H1 (cell line): ENCODE data around the gene ADGRB3. TPM values are rescaled to one million over a fixed set of nuclear protein-coding genes. Genes with fewer than 3 reads are reported as not detected.

ENCODE experiments used
- CTCF ChIA-PET: fragments of 300-600 bp; sonication (Branson Sonifier 250); formaldehyde crosslinking; loops from one replicate; lab custom pipeline; 2021; ENCODE audit not compliant: partially characterized antibody; lab: Charles Lee
- POLR2A ChIA-PET: fragments of 300-600 bp; sonication (Branson Sonifier 250); formaldehyde crosslinking; loops from one replicate; lab custom pipeline; 2021; ENCODE audit warnings: inconsistent platforms; ENCODE audit not compliant: partially characterized antibody; lab: Charles Lee
- DNase-seq, 2 experiments: peaks; one replicate each; pipeline versions ENCODE4 v3.0.0 to v3.0.0-alpha.2; 2010 to 2022; ENCODE audit warnings: low spot score in 2 of 2, low read depth in 1 of 2, mixed read lengths in 1 of 2
- FAIRE-seq: peaks from 2 replicates; lab custom pipeline; 2011; peaks lifted over from hg19 to GRCh38; lab: Jason Lieb, UNC
- H2AFZ ChIP-seq: 2 replicates; pipeline ENCODE4 v1.8.1; 2012; ENCODE audit warnings: low read length, inconsistent platforms
- H2AK5ac ChIP-seq: 2 replicates; pipeline ENCODE4 v1.6.1; 2013; ENCODE audit warnings: low read depth, low read length
- H2BK120ac ChIP-seq: replicated peaks from 2 replicates; pipeline ENCODE3; 2013; ENCODE audit warnings: low read depth, low read length, inconsistent platforms
- H2BK12ac ChIP-seq: 2 replicates; pipeline ENCODE4 v1.6.1; 2013; ENCODE audit warnings: low read depth, low read length
- H2BK15ac ChIP-seq: 2 replicates; pipeline ENCODE4 v1.6.1; 2013; ENCODE audit warnings: low read length
- H2BK20ac ChIP-seq: 2 replicates; pipeline ENCODE4 v1.6.1; 2013; ENCODE audit warnings: low read length
- H2BK5ac ChIP-seq: 2 replicates; pipeline ENCODE4 v1.6.1; 2013; ENCODE audit warnings: low read depth, low read length
- H3K14ac ChIP-seq: 2 replicates; pipeline ENCODE4 v1.6.1; 2013; ENCODE audit warnings: inconsistent platforms; ENCODE audit not compliant: insufficient read length
- H3K18ac ChIP-seq: 2 replicates; pipeline ENCODE4 v1.6.1; 2013; ENCODE audit warnings: low read length; ENCODE audit errors: extremely low read depth
- H3K23ac ChIP-seq: 2 replicates; pipeline ENCODE4 v1.6.1; 2013; ENCODE audit warnings: inconsistent platforms; ENCODE audit not compliant: insufficient read length
- H3K23me2 ChIP-seq: 2 replicates; pipeline ENCODE4 v1.6.1; 2013; ENCODE audit warnings: low read depth, low read length
- H3K27ac ChIP-seq: 2 replicates; pipeline ENCODE4 v1.6.1; 2011; ENCODE audit warnings: low read depth, low read length, inconsistent platforms
- H3K27me3 ChIP-seq, 4 experiments: replicated peaks in 1 of 4; 1 replicate in 1 of 4; 2 replicates in 3 of 4; pipeline versions ENCODE4 v1.6.1 to v1.8.1; 2011 to 2013; ENCODE audit warnings: low read length in 3 of 4, mild to moderate bottlenecking in 3 of 4, inconsistent platforms in 2 of 4, mixed read lengths in 2 of 4, moderate library complexity in 1 of 4; ENCODE audit not compliant: control insufficient read depth in 3 of 4, insufficient read depth in 3 of 4; ENCODE audit errors: extremely low read depth in 1 of 4
- H3K36me3 ChIP-seq, 4 experiments: 2 replicates each; pipeline versions ENCODE4 v1.6.1 to v1.8.1; 2011 to 2013; ENCODE audit warnings: mild to moderate bottlenecking in 4 of 4, low read length in 3 of 4, moderate library complexity in 2 of 4, control low read depth in 1 of 4, inconsistent platforms in 1 of 4; ENCODE audit not compliant: insufficient read depth in 4 of 4, control insufficient read depth in 2 of 4
- H3K4ac ChIP-seq: replicated peaks from 2 replicates; pipeline ENCODE3; 2013; ENCODE audit warnings: low read length, low read depth, mixed read lengths, inconsistent platforms; ENCODE audit not compliant: insufficient read length
- H3K4me1 ChIP-seq, 4 experiments: replicated peaks in 1 of 4; 1 replicate in 1 of 4; 2 replicates in 3 of 4; pipeline versions ENCODE4 v1.6.1 to v1.8.1; 2011 to 2013; ENCODE audit warnings: low read length in 3 of 4, inconsistent platforms in 2 of 4, mixed read lengths in 1 of 4; ENCODE audit not compliant: insufficient read depth in 4 of 4, control insufficient read depth in 3 of 4
- H3K4me2 ChIP-seq, 2 experiments: 2 replicates each; pipeline versions ENCODE4 v1.6.1 to v1.8.1; 2011 to 2013; ENCODE audit warnings: low read depth in 2 of 2, low read length in 2 of 2, control low read depth in 1 of 2, inconsistent platforms in 1 of 2, mild to moderate bottlenecking in 1 of 2; ENCODE audit not compliant: insufficient read depth in 1 of 2
- H3K4me3 ChIP-seq, 4 experiments: fragments of 200-600, 300-600 bp in 1 of 4; sonication (generic), shearing (Covaris generic), sonication (Bioruptor Twin) in 1 of 4; 2 replicates each; pipeline versions ENCODE4 v1.5.1 to v1.8.1; 2011 to 2016; ENCODE audit warnings: low read length in 4 of 4, low read depth in 3 of 4, control low read depth in 2 of 4, inconsistent platforms in 2 of 4, mild to moderate bottlenecking in 2 of 4, mixed read lengths in 1 of 4, moderate library complexity in 1 of 4; ENCODE audit not compliant: insufficient read depth in 2 of 4; ENCODE audit errors: extremely low read depth in 1 of 4
- H3K56ac ChIP-seq: replicated peaks from 2 replicates; pipeline ENCODE3; 2013; ENCODE audit warnings: low read depth, mild to moderate bottlenecking, mixed read lengths, low read length, inconsistent platforms; ENCODE audit not compliant: insufficient read length
- H3K79me1 ChIP-seq: 2 replicates; pipeline ENCODE4 v1.6.1; 2013; ENCODE audit warnings: low read depth, low read length, control low read depth
- H3K79me2 ChIP-seq, 2 experiments: 2 replicates each; pipeline versions ENCODE4 v1.6.1 to v1.8.1; 2012 to 2013; ENCODE audit warnings: low read length in 2 of 2, mild to moderate bottlenecking in 2 of 2, inconsistent platforms in 1 of 2; ENCODE audit not compliant: insufficient read depth in 2 of 2, control insufficient read depth in 1 of 2
- H3K9ac ChIP-seq, 4 experiments: replicated peaks in 1 of 4; 1 replicate in 1 of 4; 2 replicates in 3 of 4; pipeline versions ENCODE4 v1.6.1 to v1.8.1; 2011 to 2013; ENCODE audit warnings: low read depth in 3 of 4, low read length in 3 of 4, control low read depth in 2 of 4, mild to moderate bottlenecking in 2 of 4, moderate library complexity in 2 of 4, inconsistent platforms in 1 of 4; ENCODE audit errors: extremely low read depth in 1 of 4
- H3K9me3 ChIP-seq, 2 experiments: 2 replicates each; pipeline versions ENCODE4 v1.6.1 to v1.8.1; 2012 to 2013; ENCODE audit warnings: mild to moderate bottlenecking in 2 of 2, moderate library complexity in 2 of 2, control low read depth in 1 of 2, inconsistent platforms in 1 of 2, low read depth in 1 of 2, low read length in 1 of 2, mixed read lengths in 1 of 2; ENCODE audit not compliant: insufficient read depth in 2 of 2
- H4K20me1 ChIP-seq, 2 experiments: replicated peaks in 1 of 2; 2 replicates each; pipeline versions ENCODE3 to v1.8.1; 2011 to 2013; ENCODE audit warnings: inconsistent platforms in 2 of 2, low read length in 2 of 2, mild to moderate bottlenecking in 1 of 2; ENCODE audit not compliant: insufficient read depth in 2 of 2, control insufficient read depth in 1 of 2
- H4K5ac ChIP-seq: 2 replicates; pipeline ENCODE4 v1.6.1; 2013; ENCODE audit warnings: low read length, low read depth, mixed read lengths, inconsistent platforms; ENCODE audit not compliant: insufficient read length
- H4K8ac ChIP-seq: 2 replicates; pipeline ENCODE4 v1.8.0; 2013; ENCODE audit warnings: mild to moderate bottlenecking, moderate library complexity, low read length, inconsistent platforms; ENCODE audit not compliant: insufficient read depth; ENCODE audit errors: extremely low read depth
- H4K91ac ChIP-seq: replicated peaks from 2 replicates; pipeline ENCODE3; 2013; ENCODE audit warnings: low read length, mixed read lengths, inconsistent platforms; ENCODE audit not compliant: insufficient read length
- ATF3 ChIP-seq: IDR thresholded peaks from 2 replicates; pipeline ENCODE4 v1.6.1; 2011; ENCODE audit warnings: low read depth, mild to moderate bottlenecking, low read length; ENCODE audit not compliant: insufficient read depth
- EZH2 ChIP-seq: fragments of 200-600 bp; sonication (generic); IDR thresholded peaks from 2 replicates; pipeline ENCODE4 v1.7.1; 2012; ENCODE audit warnings: low read depth, mild to moderate bottlenecking, moderate library complexity, low read length, inconsistent platforms; ENCODE audit not compliant: severe bottlenecking
- GABPA ChIP-seq: IDR thresholded peaks from 2 replicates; pipeline ENCODE4 v1.6.1; 2011; ENCODE audit warnings: mild to moderate bottlenecking, low read length, moderate library complexity, borderline replicate concordance; ENCODE audit not compliant: insufficient read depth
- JUN ChIP-seq: IDR thresholded peaks from 2 replicates; pipeline ENCODE4 v1.6.1; 2011; ENCODE audit warnings: low read depth, mild to moderate bottlenecking, improper control_type of control experiment, low read length
- JUND ChIP-seq: IDR thresholded peaks from 2 replicates; pipeline ENCODE4 v1.6.1; 2011; ENCODE audit warnings: mild to moderate bottlenecking, improper control_type of control experiment, low read length
- KDM5A ChIP-seq: fragments of 200-600 bp; IDR thresholded peaks from 2 replicates; pipeline ENCODE4 v1.7.1; 2012; ENCODE audit warnings: mild to moderate bottlenecking, low read length, inconsistent platforms, mixed read lengths
- NANOG ChIP-seq: IDR thresholded peaks from 2 replicates; pipeline ENCODE4 v1.6.1; 2011; ENCODE audit warnings: low read length, low read depth, mild to moderate bottlenecking, inconsistent platforms; ENCODE audit not compliant: insufficient read depth, poor library complexity, severe bottlenecking
- PHF8 ChIP-seq: fragments of 200-600 bp; sonication (generic); conservative IDR thresholded peaks from 2 replicates; pipeline ENCODE4 v1.7.1; 2012; ENCODE audit warnings: low read depth, mild to moderate bottlenecking, inconsistent platforms, low read length, moderate library complexity
- SIN3A ChIP-seq, 2 experiments: IDR thresholded peaks in 1 of 2; conservative IDR thresholded peaks in 1 of 2; 2 replicates each; pipeline ENCODE4 v1.6.1; 2011 to 2012; ENCODE audit warnings: low read length in 2 of 2, improper control_type of control experiment in 1 of 2, low read depth in 1 of 2, mild to moderate bottlenecking in 1 of 2
- SUZ12 ChIP-seq: fragments of 200-600 bp; sonication (generic); IDR thresholded peaks from 2 replicates; pipeline ENCODE4 v1.6.1; 2012; ENCODE audit warnings: mild to moderate bottlenecking, inconsistent platforms, low read length, moderate library complexity, mixed read lengths
- TAF1 ChIP-seq: IDR thresholded peaks from 2 replicates; pipeline ENCODE4 v1.6.1; 2011; ENCODE audit warnings: mild to moderate bottlenecking, low read depth, low read length
- WGBS, 2 experiments: shearing (Covaris generic) in 1 of 2; methylation state at CpG; one replicate each; pipeline versions ENCODE4 v1.1.6 to v1.1.7; 2013 to 2015; ENCODE audit warnings: low lambda C conversion rate in 2 of 2, mixed read lengths in 2 of 2, inconsistent platforms in 1 of 2, low coverage in 1 of 2, missing lambda C conversion rate in 1 of 2; ENCODE audit not compliant: insufficient replicate concordance in 2 of 2, insufficient coverage in 1 of 2, insufficient read length in 1 of 2; ENCODE audit errors: extremely low coverage in 1 of 2, missing lambda C conversion rate in 1 of 2; 5-methylcytosine and 5-hydroxymethylcytosine counted together
- polyA plus RNA-seq, 7 experiments: library from polyadenylated mRNA; depleted of rRNA in 3 of 7; stranded (reverse) in 5 of 7; unstranded in 2 of 7; fragments of >200 nt in 5 of 7; fragments of 200-250 nt in 2 of 7; gene quantifications; 1 replicate in 5 of 7; 2 replicates in 1 of 7; 4 replicates in 1 of 7; pipeline versions ENCODE4 v1.2.1 to v1.2.3, GENCODE V29; 2011 to 2013; ENCODE audit warnings: missing spikeins in 2 of 7, mixed read lengths in 2 of 7
- total RNA-seq: library from RNA; stranded (reverse); fragmentation: NEBNext Ultra II Directional; extraction: Animal tissue kit (Norgen Biotek cat#: 25700); gene quantifications from 2 replicates; pipeline ENCODE4 v1.2.1, GENCODE V29; 2021
- TF ChIP-seq, protein P1 (sequence below): IDR thresholded peaks from 2 replicates; pipeline ENCODE4 v1.6.1; 2011; ENCODE audit warnings: low read length, improper control_type of control experiment

Gene ADGRB3
- total and polyA plus RNA-seq, 2 of the 8 experiments (the other 6 are each of a cell fraction or from before 2014, with no cell fraction given) = 0.35 to 1.2 TPM

DNA sequence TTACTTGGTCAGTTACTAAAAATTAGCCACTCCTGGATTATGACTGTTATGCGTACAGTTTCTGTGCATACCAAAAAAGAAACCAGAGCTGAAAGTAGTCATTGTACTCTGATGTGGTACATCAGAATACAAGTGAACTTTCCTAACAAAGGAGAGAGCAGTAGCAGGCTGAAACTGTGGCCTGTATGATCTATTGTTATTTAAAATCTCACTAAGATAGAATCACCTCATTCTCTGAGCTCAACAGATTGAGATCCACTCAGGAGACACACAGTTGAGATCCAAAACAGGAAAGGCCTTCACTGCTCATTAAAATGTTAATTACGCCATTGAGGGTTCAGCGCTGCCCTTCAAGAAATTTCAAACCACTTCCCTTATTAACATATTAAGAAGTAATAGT lies 585.3 kb downstream of the ADGRB3 start:
- Histone ChIP-seq H2BK120ac (peak overlapping the region; percentile 63), H2AFZ (no peak overlapping the region), H3K27ac (no peak overlapping the region), H3K18ac (no peak overlapping the region), H4K5ac (no peak overlapping the region), H3K9me3 (no peaks in the 10 kb centered on the region), H3K14ac (no peak overlapping the region), H2BK20ac (no peak overlapping the region), H3K27me3 (no peaks in the 10 kb centered on the region), H3K79me1 (no peaks in the 10 kb centered on the region), H4K20me1 (no peaks in the 10 kb centered on the region), H3K36me3 (no peaks in the 10 kb centered on the region), H2BK5ac (no peak overlapping the region), H4K8ac (no peak overlapping the region), H3K23me2 (no peaks in the 10 kb centered on the region), H3K4me3 (no peak overlapping the region; a peak in 1 of 8 replicates), H2BK15ac (no peak overlapping the region), H3K9ac (no peak overlapping the region; a peak in 1 of 7 replicates), H3K4me2 (peak overlapping the region in 1 of 2 experiments; percentile 33; a peak in 2 of 4 replicates), H3K4me1 (peaks cover 0 to 28% (median 19%) of the 10 kb centered on the region in 4 experiments; a peak in 4 of 7 replicates), H4K91ac (no peak overlapping the region), H3K4ac (no peak overlapping the region), H3K79me2 (no peaks in the 10 kb centered on the region), H3K56ac (no peak overlapping the region), H2BK12ac (no peak overlapping the region), H2AK5ac (no peak overlapping the region), H3K23ac (no peak overlapping the region)
- no peak for DNase-seq
- CTCF ChIA-PET = interaction anchor here (1.0 to 1.8 kb wide), 4 partner anchors 12 to 163 kb away, joined by 3 to 5 read pairs (median 4); no protein-coding TSS in a partner anchor
- FAIRE-seq = no peak
- 36% methylated on average over 3 of the region's 3 CpGs; no CpG with 5 or more reads in 1 of the 2 experiments for WGBS, 2 experiments
- POLR2A ChIA-PET = no interaction called here
- TF ChIP-seq SUZ12 (no peak), NANOG (no peak), JUND (no peak), EZH2 (no peak), JUN (no peak), GABPA (no peak), TAF1 (no peak), PHF8 (no peak), ATF3 (no peak), KDM5A (no peak), SIN3A (conservative IDR thresholded peaks at IDR 0.05 in 1 of 2, IDR thresholded peaks at IDR 0.05 in 1 of 2; ENCODE audit: low read depth in 1 of 2, low read length in 2 of 2) (no peak)
- TF ChIP-seq, protein P1, sequence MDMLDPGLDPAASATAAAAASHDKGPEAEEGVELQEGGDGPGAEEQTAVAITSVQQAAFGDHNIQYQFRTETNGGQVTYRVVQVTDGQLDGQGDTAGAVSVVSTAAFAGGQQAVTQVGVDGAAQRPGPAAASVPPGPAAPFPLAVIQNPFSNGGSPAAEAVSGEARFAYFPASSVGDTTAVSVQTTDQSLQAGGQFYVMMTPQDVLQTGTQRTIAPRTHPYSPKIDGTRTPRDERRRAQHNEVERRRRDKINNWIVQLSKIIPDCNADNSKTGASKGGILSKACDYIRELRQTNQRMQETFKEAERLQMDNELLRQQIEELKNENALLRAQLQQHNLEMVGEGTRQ = no peak
